Neural cell (in vitro differentiated cells): ENCODE measurements around the gene SQOR.

ENCODE experiments used
- EP300 ChIP-seq: fragments of 450-650 bp; conservative IDR thresholded peaks from 2 replicates; pipeline ENCODE4 v1.6.1; 2014; ENCODE audit warnings: antibody characterized with exemption, mild to moderate bottlenecking, moderate library complexity; ENCODE audit not compliant: poor library complexity, severe bottlenecking
- EZH2 ChIP-seq: fragments of 200-600, 300-800 bp; shearing (Covaris generic), sonication (generic); IDR thresholded peaks from 2 replicates; pipeline ENCODE4 v1.6.1; 2014; ENCODE audit warnings: antibody characterized with exemption, low read length, borderline replicate concordance, mild to moderate bottlenecking; ENCODE audit not compliant: insufficient read depth, poor library complexity, severe bottlenecking
- MXI1 ChIP-seq: fragments of 450-650 bp; conservative IDR thresholded peaks from 2 replicates; pipeline ENCODE4 v1.6.1; 2014; ENCODE audit warnings: antibody characterized with exemption, mild to moderate bottlenecking; ENCODE audit not compliant: poor library complexity, severe bottlenecking
- POLR2AphosphoS5 ChIP-seq: IDR thresholded peaks from 2 replicates; pipeline ENCODE4 v1.6.1; 2012
- SMC3 ChIP-seq: fragments of 450-650 bp; conservative IDR thresholded peaks from 2 replicates; pipeline ENCODE4 v1.6.1; 2014; ENCODE audit warnings: antibody characterized with exemption, mild to moderate bottlenecking, moderate library complexity; ENCODE audit not compliant: poor library complexity
- TAF1 ChIP-seq: IDR thresholded peaks from 2 replicates; pipeline ENCODE4 v1.6.1; 2012; ENCODE audit warnings: low read depth
- TF ChIP-seq, protein P1 (sequence below): fragments of 450-650 bp; IDR thresholded peaks from 2 replicates; pipeline ENCODE4 v1.5.1; 2014; ENCODE audit warnings: antibody characterized with exemption, mild to moderate bottlenecking, moderate library complexity; ENCODE audit not compliant: poor library complexity, severe bottlenecking

DNA sequence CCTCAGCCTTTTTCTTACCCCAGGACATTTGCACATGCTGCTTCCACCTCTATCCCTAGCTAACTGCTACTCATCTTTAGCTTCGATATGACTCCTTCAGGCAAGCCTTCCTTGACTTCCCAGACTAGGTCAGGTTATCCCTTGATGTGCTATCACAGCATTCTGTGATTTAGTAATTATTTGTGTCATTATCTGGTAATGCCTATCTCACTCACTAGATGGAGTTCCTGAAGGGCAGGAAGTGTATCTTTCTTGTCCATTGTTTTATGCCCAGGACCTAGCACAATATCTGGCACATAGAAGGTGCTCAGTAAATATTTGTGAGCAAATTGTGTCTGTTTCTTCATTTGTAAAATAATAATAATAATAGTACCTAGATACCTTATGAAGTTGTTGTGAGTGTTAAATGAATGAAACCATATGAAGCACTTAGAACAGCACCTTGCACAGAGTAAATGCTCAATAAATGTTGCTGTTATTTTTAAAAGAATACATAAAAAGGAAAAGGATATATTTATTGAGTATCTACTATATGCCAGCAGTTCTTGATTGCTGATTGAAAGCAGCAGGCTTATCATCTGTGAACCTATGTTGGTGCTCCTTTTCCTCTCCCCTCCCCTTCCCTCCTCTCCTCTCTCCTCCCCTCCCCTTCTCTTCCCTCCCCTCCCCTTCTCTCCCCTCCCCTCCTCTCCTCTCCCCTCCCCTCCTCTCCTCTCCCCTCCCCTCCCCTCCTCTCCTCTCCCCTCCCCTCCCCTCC lies 31.5 kb downstream of the SQOR start:
- no peak for TF ChIP-seq MXI1
- TF ChIP-seq, protein P1, sequence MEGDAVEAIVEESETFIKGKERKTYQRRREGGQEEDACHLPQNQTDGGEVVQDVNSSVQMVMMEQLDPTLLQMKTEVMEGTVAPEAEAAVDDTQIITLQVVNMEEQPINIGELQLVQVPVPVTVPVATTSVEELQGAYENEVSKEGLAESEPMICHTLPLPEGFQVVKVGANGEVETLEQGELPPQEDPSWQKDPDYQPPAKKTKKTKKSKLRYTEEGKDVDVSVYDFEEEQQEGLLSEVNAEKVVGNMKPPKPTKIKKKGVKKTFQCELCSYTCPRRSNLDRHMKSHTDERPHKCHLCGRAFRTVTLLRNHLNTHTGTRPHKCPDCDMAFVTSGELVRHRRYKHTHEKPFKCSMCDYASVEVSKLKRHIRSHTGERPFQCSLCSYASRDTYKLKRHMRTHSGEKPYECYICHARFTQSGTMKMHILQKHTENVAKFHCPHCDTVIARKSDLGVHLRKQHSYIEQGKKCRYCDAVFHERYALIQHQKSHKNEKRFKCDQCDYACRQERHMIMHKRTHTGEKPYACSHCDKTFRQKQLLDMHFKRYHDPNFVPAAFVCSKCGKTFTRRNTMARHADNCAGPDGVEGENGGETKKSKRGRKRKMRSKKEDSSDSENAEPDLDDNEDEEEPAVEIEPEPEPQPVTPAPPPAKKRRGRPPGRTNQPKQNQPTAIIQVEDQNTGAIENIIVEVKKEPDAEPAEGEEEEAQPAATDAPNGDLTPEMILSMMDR: no peak
- no peak for TF ChIP-seq EZH2
- TF ChIP-seq POLR2AphosphoS5: no peak
- no peak for TF ChIP-seq SMC3
- TF ChIP-seq EP300: no peak
- TF ChIP-seq TAF1: no peak
